C4-2B (cell line): Measurements from ENCODE around the gene NFAT5.

Source experiments
- ZFX ChIP-seq: fragments of 450-650 bp; IDR thresholded peaks from 2 replicates; pipeline ENCODE4 v1.6.1; 2017
- TF ChIP-seq, protein P1 (sequence below): fragments of 450-650 bp; conservative IDR thresholded peaks from 2 replicates; pipeline ENCODE4 v1.5.1; 2017; ENCODE audit warnings: mild to moderate bottlenecking

DNA sequence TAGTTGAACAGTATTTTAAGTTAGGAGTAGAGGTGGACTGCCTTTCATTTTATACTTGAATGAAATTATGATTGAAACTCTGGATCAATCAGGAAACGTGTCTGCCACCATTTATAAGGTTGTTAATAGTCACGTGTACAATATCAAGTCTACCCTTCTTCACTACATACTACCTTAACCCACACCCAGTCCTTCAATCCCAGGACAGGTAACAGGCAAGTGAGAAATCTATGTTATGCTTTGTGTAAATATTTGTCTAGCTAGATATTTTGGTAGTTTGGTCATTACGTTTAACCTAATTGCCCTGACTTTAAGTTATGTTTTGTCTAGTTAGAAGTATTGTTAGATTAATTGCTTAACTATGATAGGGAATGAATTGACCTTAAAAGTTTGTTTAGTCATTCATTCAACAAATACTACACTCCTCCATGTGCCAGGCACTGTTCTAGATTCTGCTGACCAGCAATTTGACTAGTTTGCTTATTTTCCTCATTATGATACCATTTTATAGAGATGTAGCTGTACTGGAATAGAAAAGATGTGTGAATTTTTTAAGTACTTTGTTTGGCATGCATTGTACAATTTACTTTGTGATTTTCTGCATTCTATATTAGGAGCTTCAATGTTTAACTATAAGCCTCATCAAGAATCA is 88.6 kb downstream of the NFAT5 start:
- TF ChIP-seq, protein P1, sequence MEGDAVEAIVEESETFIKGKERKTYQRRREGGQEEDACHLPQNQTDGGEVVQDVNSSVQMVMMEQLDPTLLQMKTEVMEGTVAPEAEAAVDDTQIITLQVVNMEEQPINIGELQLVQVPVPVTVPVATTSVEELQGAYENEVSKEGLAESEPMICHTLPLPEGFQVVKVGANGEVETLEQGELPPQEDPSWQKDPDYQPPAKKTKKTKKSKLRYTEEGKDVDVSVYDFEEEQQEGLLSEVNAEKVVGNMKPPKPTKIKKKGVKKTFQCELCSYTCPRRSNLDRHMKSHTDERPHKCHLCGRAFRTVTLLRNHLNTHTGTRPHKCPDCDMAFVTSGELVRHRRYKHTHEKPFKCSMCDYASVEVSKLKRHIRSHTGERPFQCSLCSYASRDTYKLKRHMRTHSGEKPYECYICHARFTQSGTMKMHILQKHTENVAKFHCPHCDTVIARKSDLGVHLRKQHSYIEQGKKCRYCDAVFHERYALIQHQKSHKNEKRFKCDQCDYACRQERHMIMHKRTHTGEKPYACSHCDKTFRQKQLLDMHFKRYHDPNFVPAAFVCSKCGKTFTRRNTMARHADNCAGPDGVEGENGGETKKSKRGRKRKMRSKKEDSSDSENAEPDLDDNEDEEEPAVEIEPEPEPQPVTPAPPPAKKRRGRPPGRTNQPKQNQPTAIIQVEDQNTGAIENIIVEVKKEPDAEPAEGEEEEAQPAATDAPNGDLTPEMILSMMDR: no peak
- TF ChIP-seq ZFX: no peak
